OCI-LY3 (cell line): ENCODE results near the gene ACE.

Experiments
- CTCF ChIP-seq: fragments of 200-600, 300-600 bp; sonication (generic); IDR thresholded peaks from 2 replicates; pipeline ENCODE4 v1.5.1; 2014; ENCODE audit warnings: antibody characterized with exemption, low read length, low read depth
- EZH2phosphoT487 ChIP-seq: fragments of 200-600 bp; shearing (Covaris generic); IDR thresholded peaks from 2 replicates; pipeline ENCODE4 v1.6.1; 2018; ENCODE audit warnings: antibody characterized with exemption, mixed run types, low read depth

GRCh38 chr17:63512896-63513644, 36.2 kb downstream of the ACE start:
- TF ChIP-seq CTCF (no peak), EZH2phosphoT487 (no peak)
